GF-D8 (cell line): ENCODE results near the gene NEMF.
"Not testable (repeated sequence)": the region's sequence is repeated elsewhere in the genome, so short reads cannot be mapped to it uniquely, and the experiment has no call there.

Experiments used
- DNase-seq: peaks from one replicate; lab custom pipeline; 2025; lab: John Stamatoyannopoulos, UW

The NEMF gene

GRCh38 chr14:49745191-49745590 lies 107.4 kb downstream of the NEMF start:
- DNase-seq: no peak

- DNase-seq: not testable (repeated sequence)
Observed at GRCh38 chr14:49735669-49736068, 116.9 kb downstream of the NEMF start.

- DNase-seq: no peak
Observed at GRCh38 chr14:49733836-49734235, 118.8 kb downstream of the NEMF start.

- no peak for DNase-seq
Observed at GRCh38 chr14:49732896-49733295, 119.7 kb downstream of the NEMF start.
